Measurements from ENCODE around the gene GRB10.

- TF ChIP-seq POLR2A (IDR thresholded peaks at IDR 0.05; ENCODE audit: low read length) = no peak
- no peak for TF ChIP-seq GATA1 (IDR thresholded peaks at IDR 0.05; ENCODE audit: low read depth, low read length)
These were observed 87.7 kb downstream of the GRB10 start for GRCh38 chr7:50695026-50695425.

Measured in erythroblast (primary cell).